ENCODE data around the gene SLC22A14. TPM values are rescaled to one million over a fixed set of nuclear protein-coding genes. Genes with fewer than 3 reads are reported as not detected.

The SLC22A14 gene
- total RNA-seq, 1 experiment from 2014 or later: 0.35 TPM

GRCh38 chr3:38335263-38335662 lies 53.2 kb downstream of the SLC22A14 start:
- no peak for DNase-seq (ENCODE audit: extremely low read depth, low read depth)

DNA sequence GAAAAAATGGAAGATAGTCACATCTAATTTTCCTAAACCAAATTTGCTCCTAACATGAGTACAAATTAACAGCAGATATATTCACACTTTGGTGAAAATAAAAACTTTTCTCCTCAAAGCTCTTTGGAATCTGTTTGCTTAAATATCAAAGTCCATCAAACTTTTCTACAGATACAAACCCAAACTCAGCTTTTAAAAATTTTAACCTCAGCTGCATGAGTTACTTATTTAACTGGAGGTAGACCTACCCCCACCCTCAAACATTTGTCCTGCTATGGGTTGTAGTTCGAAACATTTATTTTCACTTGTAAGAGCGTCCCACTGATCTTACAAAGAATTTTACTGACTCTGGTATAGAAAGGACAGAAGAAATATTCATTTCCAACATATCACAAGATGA lies 55.6 kb downstream of the SLC22A14 start:
- no peak for DNase-seq (ENCODE audit: extremely low read depth, low read depth)

- DNase-seq (ENCODE audit: extremely low read depth, low read depth): no peak
These were observed 61.9 kb downstream of the SLC22A14 start for GRCh38 chr3:38343797-38344594.

GRCh38 chr3:38345879-38346586 lies 63.9 kb downstream of the SLC22A14 start:
- DNase-seq (ENCODE audit: extremely low read depth, low read depth): no peak

GRCh38 chr3:38346587-38347410 lies 64.7 kb downstream of the SLC22A14 start, which contains the start of gene XYLB:
Gene XYLB (plus strand): TSS chr3:38346785. CDS start chr3:38346869, 84 bp downstream.
- DNase-seq (ENCODE audit: extremely low read depth, low read depth): peak; percentile 69

- DNase-seq (ENCODE audit: extremely low read depth, low read depth): no peak
These were observed 65.5 kb downstream of the SLC22A14 start for GRCh38 chr3:38347421-38348200.

DNA sequence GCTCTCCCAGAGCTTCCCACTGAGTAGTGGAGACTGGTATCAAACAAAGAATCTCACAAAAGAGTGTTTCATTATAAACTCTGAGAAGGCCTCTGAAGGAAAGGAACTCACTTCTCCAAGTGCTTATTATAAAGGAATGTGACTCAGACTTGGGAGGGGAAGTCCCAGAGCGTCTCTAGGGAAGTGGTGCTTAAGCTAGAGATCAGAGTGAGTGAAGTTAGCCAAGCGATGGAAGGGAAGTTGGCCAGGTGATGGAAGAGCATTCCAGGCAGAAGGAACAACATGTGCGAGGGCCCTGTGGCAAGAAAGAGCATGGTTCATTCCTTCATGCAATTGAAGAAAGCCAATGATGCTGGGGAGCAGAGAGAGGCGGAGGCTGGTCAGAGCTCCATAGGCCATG lies 66.8 kb downstream of the SLC22A14 start:
- no peak for DNase-seq (ENCODE audit: extremely low read depth, low read depth)

DNA sequence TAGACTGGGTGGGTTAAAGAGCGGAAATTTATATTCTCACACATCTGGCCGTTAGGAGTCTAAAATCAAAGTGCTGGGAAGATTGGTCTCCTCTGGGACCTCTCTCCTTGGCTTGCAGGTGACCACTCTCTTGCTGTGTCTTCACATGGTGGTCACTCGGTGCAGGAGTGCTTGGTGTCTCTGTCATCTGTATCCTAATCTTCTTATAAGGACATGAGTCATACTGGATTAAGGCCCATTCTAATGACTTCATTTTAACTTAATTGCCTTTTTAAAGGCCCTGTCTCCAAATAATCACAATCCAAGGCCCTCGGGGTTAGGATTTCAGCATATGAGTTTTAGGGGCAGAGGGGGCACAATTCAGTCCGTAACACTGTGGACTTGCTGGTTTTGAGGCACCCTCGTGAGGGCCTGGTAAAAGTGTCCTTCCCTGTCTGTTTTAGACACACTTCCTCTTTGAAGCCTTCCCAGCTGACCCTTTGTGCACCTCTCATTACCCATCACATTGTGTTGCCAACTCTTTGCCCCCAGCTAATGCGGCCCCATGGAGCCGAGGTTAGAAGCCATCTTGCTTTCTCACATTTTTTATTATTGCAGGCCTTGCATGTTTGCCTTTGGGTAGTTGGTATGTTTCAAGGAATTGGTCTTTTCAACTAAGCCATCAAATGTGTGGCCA lies 67.7 kb downstream of the SLC22A14 start:
- no peak for DNase-seq (ENCODE audit: extremely low read depth, low read depth)

- DNase-seq (ENCODE audit: extremely low read depth, low read depth): no peak
These were observed 71.1 kb downstream of the SLC22A14 start for GRCh38 chr3:38353151-38353550.

GRCh38 chr3:38354588-38355330 lies 72.7 kb downstream of the SLC22A14 start:
- DNase-seq (ENCODE audit: extremely low read depth, low read depth): no peak

DNA sequence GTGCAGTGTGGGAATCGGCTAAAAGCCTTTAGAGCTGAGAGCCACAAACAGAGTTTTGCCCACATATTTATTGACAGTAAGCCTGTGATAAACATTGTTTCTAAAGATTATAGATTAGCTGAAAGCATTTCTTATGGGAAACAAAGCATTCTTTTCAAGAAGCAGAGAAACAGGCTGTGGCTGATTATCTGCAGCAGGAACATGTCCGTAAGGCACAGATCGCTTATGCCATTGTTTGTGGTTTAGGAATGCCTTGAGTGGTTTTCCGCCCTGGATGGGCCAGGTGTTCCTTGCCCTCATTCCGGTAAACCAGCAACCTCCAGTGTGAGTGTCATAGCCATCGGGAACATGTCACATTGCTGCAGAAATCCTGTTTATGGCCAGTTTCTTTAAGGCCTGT lies 76.9 kb downstream of the SLC22A14 start:
- DNase-seq (ENCODE audit: extremely low read depth, low read depth): no peak

- no peak for DNase-seq (ENCODE audit: extremely low read depth, low read depth)
These were observed 78.3 kb downstream of the SLC22A14 start for GRCh38 chr3:38360345-38360744.

- no peak for DNase-seq (ENCODE audit: extremely low read depth, low read depth)
These were observed 79.4 kb downstream of the SLC22A14 start for GRCh38 chr3:38361496-38361895.

DNA sequence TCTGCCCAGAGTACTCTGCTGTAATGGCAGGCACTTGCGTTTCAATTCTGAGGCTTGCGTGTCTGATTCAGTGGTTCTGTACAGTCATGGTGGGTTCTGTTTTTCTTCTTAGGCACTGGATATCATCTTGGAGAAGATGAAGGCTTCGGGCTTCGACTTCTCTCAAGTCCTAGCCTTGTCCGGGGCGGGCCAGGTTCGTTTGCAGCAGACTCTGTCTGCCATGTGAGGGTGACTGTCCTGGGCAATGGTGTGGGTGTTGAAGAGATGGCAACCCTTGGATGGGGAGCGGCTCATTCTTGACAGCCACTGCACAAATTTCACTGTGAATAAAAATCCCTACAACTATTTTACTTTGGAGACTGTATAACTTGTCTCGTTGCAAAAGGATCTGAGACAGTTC lies 80.7 kb downstream of the SLC22A14 start:
- no peak for DNase-seq (ENCODE audit: extremely low read depth, low read depth)

GRCh38 chr3:38364721-38365400 lies 82.8 kb downstream of the SLC22A14 start:
- no peak for DNase-seq (ENCODE audit: extremely low read depth, low read depth)

DNA sequence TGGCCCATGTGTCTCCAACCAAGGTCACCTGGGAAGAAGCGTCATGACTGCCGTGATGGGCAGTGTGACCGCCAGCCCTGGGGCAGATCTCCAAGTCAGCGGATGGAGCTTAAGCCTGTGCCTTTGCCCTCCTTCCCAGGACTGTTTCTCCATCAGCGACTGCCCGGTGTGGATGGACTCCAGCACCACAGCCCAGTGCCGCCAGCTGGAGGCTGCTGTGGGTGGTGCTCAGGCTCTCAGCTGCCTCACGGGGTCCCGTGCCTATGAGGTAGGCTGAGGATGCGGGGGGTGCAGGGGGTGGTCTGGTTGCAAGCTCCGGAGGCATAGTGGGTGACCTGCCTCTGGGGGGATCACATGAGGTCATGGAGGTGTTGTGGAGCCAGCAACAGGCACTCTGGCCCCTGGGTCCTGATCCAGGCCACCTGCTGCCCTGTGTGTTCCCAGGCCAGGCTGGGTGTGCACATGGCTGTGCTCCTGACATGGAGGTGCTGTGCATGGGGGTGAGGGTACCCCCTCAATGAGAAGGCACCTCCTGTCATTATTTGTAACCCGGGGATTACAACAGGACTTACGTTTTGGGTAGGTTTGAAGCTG lies 83.5 kb downstream of the SLC22A14 start:
- no peak for DNase-seq (ENCODE audit: extremely low read depth, low read depth)

- DNase-seq (ENCODE audit: extremely low read depth, low read depth): no peak
These were observed 84.0 kb downstream of the SLC22A14 start for GRCh38 chr3:38366082-38366481.

GRCh38 chr3:38367779-38368178 lies 85.7 kb downstream of the SLC22A14 start:
- DNase-seq (ENCODE audit: extremely low read depth, low read depth): no peak
